HepG2 (cell line): ENCODE results near the gene TCF20. TPM values are rescaled to one million over a fixed set of nuclear protein-coding genes. Genes with fewer than 3 reads are reported as not detected.

ENCODE experiments used
- ADNP ChIP-seq: sonication (generic); formaldehyde crosslinking; IDR thresholded peaks from 2 replicates; pipeline ENCODE4 v1.4.0; 2020; ENCODE audit warnings: missing genetic modification reagents
- AHR ChIP-seq: IDR thresholded peaks from 2 replicates; pipeline ENCODE4 v1.6.1; 2018; ENCODE audit warnings: missing genetic modification reagents, missing compliant biosample characterization
- ARNT2 ChIP-seq: sonication (generic); formaldehyde crosslinking; IDR thresholded peaks from 2 replicates; pipeline ENCODE4 v1.8.0; 2022; ENCODE audit warnings: mild to moderate bottlenecking, low read depth, missing genetic modification reagents, moderate library complexity
- BCL6 ChIP-seq: IDR thresholded peaks from 2 replicates; pipeline ENCODE4 v1.6.1; 2016; ENCODE audit warnings: missing genetic modification reagents, missing compliant biosample characterization
- CBX2 ChIP-seq, 2 experiments: fragments of 200-600 bp in 1 of 2; sonication (generic); formaldehyde crosslinking in 1 of 2; IDR thresholded peaks; 2 replicates each; pipeline versions ENCODE4 v1.7.0 to v1.8.1; 2018 to 2022; ENCODE audit warnings: low read depth in 2 of 2, low read length in 1 of 2, mild to moderate bottlenecking in 1 of 2, missing genetic modification reagents in 1 of 2
- ELF3 ChIP-seq: IDR thresholded peaks from 2 replicates; pipeline ENCODE4 v1.6.1; 2016; ENCODE audit warnings: missing genetic modification reagents, missing compliant biosample characterization
- ERF ChIP-seq: IDR thresholded peaks from 2 replicates; pipeline ENCODE4 v1.6.1; 2018; ENCODE audit warnings: missing biosample characterization, missing genetic modification reagents
- ETV5 ChIP-seq: IDR thresholded peaks from 2 replicates; pipeline ENCODE4 v1.6.1; 2018; ENCODE audit warnings: missing biosample characterization, missing genetic modification reagents, inconsistent platforms, borderline replicate concordance
- FOXK2 ChIP-seq: fragments of 450-650 bp; IDR thresholded peaks from 2 replicates; pipeline ENCODE4 v1.6.1; 2016
- JARID2 ChIP-seq: sonication (generic); formaldehyde crosslinking; IDR thresholded peaks from 2 replicates; pipeline ENCODE4 v1.8.1; 2023; ENCODE audit warnings: missing genetic modification reagents, inconsistent platforms; ENCODE audit not compliant: insufficient replicate concordance
- KDM3A ChIP-seq: IDR thresholded peaks from 2 replicates; pipeline ENCODE4 v1.6.1; 2018; ENCODE audit warnings: low read depth, missing compliant biosample characterization
- LCORL ChIP-seq, 2 experiments: fragments of 450-650 bp in 1 of 2; sonication (generic) in 1 of 2; formaldehyde crosslinking in 1 of 2; IDR thresholded peaks; 2 replicates each; pipeline versions ENCODE4 v1.5.0 to v1.6.1; 2017 to 2020; ENCODE audit warnings: antibody characterized with exemption in 1 of 2, missing genetic modification reagents in 1 of 2
- MED8 ChIP-seq: sonication (generic); formaldehyde crosslinking; IDR thresholded peaks from 2 replicates; pipeline ENCODE4 v1.8.1; 2023; ENCODE audit warnings: mild to moderate bottlenecking, missing genetic modification reagents; ENCODE audit not compliant: insufficient replicate concordance
- NCOA2 ChIP-seq: sonication (generic); formaldehyde crosslinking; IDR thresholded peaks from 2 replicates; pipeline ENCODE4 v1.8.0; 2022; ENCODE audit warnings: inconsistent platforms
- NKX3-1 ChIP-seq: sonication (generic); formaldehyde crosslinking; IDR thresholded peaks from 2 replicates; pipeline ENCODE4 v1.5.0; 2020; ENCODE audit warnings: missing genetic modification reagents
- NR2F2 ChIP-seq: IDR thresholded peaks from 2 replicates; pipeline ENCODE4 v1.6.1; 2012; ENCODE audit warnings: low read depth, inconsistent platforms, borderline replicate concordance
- NR2F6 ChIP-seq, 2 experiments: IDR thresholded peaks; 2 replicates each; pipeline ENCODE4 v1.6.1; 2016; ENCODE audit warnings: antibody characterized with exemption in 1 of 2, mild to moderate bottlenecking in 1 of 2
- PTBP1 ChIP-seq: fragments of 200-400 bp; formaldehyde crosslinking; IDR thresholded peaks from 2 replicates; pipeline ENCODE4 v1.6.1; 2018; ENCODE audit warnings: low read length, low read depth; ENCODE audit not compliant: poor library complexity, severe bottlenecking
- RAD21 ChIP-seq: fragments of 450-650 bp; formaldehyde crosslinking; IDR thresholded peaks from 2 replicates; pipeline ENCODE4 v1.5.0; 2020; ENCODE audit warnings: mild to moderate bottlenecking
- RFX5 ChIP-seq: IDR thresholded peaks from 2 replicates; pipeline ENCODE4 v1.6.1; 2011; ENCODE audit warnings: low read depth, low read length, improper control_type of control experiment
- SIX1 ChIP-seq: sonication (generic); formaldehyde crosslinking; IDR thresholded peaks from 2 replicates; pipeline ENCODE4 v1.4.0; 2020; ENCODE audit warnings: missing genetic modification reagents, borderline replicate concordance
- TOPORS ChIP-seq: sonication (generic); formaldehyde crosslinking; IDR thresholded peaks from 2 replicates; pipeline ENCODE4 v1.8.0; 2023; ENCODE audit warnings: mild to moderate bottlenecking, missing genetic modification reagents
- ZFP36L1 ChIP-seq: sonication (generic); formaldehyde crosslinking; IDR thresholded peaks from 2 replicates; pipeline ENCODE4 v1.8.0; 2022; ENCODE audit warnings: mild to moderate bottlenecking, missing genetic modification reagents, moderate library complexity
- ZNF441 ChIP-seq: sonication (generic); formaldehyde crosslinking; IDR thresholded peaks from 2 replicates; pipeline ENCODE4 v1.7.0; 2021; ENCODE audit warnings: missing genetic modification reagents, borderline replicate concordance
- polyA plus RNA-seq, 8 experiments: library from polyadenylated mRNA; depleted of rRNA in 3 of 8; stranded (reverse) in 7 of 8; unstranded in 1 of 8; fragments of >200 nt; fragmentation: Illumina TruSeq in 4 of 8; extraction: Trizol in 4 of 8; gene quantifications; 2 replicates each; pipeline versions ENCODE4 v1.2.1 to v1.2.3, GENCODE V29; 2011 to 2016; ENCODE audit warnings: low read depth in 4 of 8, missing spikeins in 1 of 8, mixed read lengths in 1 of 8; ENCODE audit not compliant: insufficient read depth in 1 of 8
- total RNA-seq, 5 experiments: library from RNA; depleted of rRNA; stranded (reverse); fragments of >200 nt; fragmentation: Illumina TruSeq; extraction: Trizol; gene quantifications; 2 replicates each; pipeline ENCODE4 v1.2.3, GENCODE V29; 2016; ENCODE audit warnings: low read depth in 1 of 5
- TF ChIP-seq, protein P1 (sequence below): sonication (generic); formaldehyde crosslinking; IDR thresholded peaks from 2 replicates; pipeline ENCODE4 v1.8.0; 2022; ENCODE audit warnings: missing genetic modification reagents, low read depth, mild to moderate bottlenecking, borderline replicate concordance
- TF ChIP-seq, protein P2 (sequence below): sonication (generic); IDR thresholded peaks from 2 replicates; pipeline ENCODE4 v1.6.1; 2016; ENCODE audit warnings: low read depth, borderline replicate concordance
- TF ChIP-seq, protein P3 (sequence below): sonication (generic); formaldehyde crosslinking; IDR thresholded peaks from 2 replicates; pipeline ENCODE4 v1.5.1; 2020; ENCODE audit warnings: missing genetic modification reagents, mild to moderate bottlenecking, borderline replicate concordance

The TCF20 gene
- total and polyA plus RNA-seq, 2 of the 13 experiments (the other 11 are each of a cell fraction or from before 2014, with no cell fraction given), result 12.8 to 23.7 TPM

DNA sequence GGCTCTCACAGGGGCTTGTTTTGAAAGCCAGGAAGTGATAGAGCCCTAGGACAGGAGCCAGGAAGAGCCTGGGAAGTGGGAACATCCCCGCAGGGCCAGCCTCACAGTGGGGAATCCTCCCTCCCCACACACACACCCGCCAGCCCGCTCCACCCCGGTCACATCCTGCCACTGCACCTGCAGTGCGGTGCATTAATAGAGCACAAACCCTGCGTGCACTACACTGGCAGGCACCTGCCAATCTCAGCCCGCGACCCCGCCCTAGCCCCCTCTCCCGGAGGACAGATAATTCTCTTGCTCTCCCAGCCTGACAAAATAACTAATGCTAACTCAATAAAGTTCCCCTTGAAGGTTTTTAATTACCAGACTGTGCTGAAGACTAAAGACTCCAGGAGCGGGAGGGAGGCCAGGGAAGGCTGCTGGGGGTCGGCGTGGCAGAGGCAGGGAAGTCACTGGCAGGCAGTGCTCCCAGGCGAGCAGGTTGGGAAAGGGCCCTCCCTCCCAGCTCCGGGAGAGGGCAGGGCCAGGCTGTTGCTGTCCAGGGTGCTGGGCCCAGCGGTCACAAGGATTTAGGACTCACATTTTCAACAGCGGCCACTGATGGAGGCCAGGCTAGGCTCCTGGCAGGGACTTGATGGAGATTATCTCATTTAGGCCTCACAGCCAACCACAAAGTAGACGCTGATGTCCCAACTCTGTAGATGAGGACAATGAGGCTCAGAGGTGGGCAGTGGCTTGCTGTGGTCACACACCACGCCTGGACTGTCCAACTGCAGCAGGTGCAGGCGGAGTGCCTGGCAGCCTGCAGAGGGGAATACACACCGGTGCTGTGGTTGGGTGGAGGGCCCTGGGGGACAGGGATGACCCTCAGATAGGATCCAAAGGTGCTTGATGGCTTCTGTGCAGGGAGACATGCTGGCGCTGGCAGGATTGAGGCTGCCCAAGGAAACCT, 23.9 kb upstream of the TCF20 start (continued):
- no peak for TF ChIP-seq CBX2 (IDR thresholded peaks at IDR 0.05; ENCODE audit: low read depth, low read length)
- TF ChIP-seq CBX2 (CRISPR knock-in tag; IDR thresholded peaks at IDR 0.05; ENCODE audit: low read depth), result no peak
- no peak for TF ChIP-seq BCL6 (CRISPR knock-in tag)
- no peak for TF ChIP-seq NR2F6 (IDR thresholded peaks at IDR 0.05)
- peak; percentile 35; the same call in 1 of the 2 replicates for TF ChIP-seq NR2F6 (CRISPR knock-in tag; IDR thresholded peaks at IDR 0.05)
- TF ChIP-seq MED8 (CRISPR knock-in tag), result no peak
- no peak for TF ChIP-seq ETV5
- no peak for TF ChIP-seq RFX5
- TF ChIP-seq NCOA2 (CRISPR knock-in tag), result peak; percentile 60
- no peak for TF ChIP-seq PTBP1
- TF ChIP-seq SIX1 (CRISPR knock-in tag), result no peak
- no peak for TF ChIP-seq NR2F2
- no peak for TF ChIP-seq JARID2 (CRISPR knock-in tag)
- TF ChIP-seq, protein P1, sequence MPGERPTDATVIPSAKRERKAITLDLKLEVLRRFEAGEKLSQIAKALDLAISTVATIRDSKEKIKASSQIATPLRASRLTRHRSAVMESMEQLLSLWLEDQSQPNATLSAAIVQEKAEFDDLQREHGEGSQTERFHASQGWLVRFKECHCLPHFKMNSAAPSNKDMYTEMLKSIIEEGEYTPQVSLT (CRISPR knock-in tag), result no peak
- TF ChIP-seq, protein P2, sequence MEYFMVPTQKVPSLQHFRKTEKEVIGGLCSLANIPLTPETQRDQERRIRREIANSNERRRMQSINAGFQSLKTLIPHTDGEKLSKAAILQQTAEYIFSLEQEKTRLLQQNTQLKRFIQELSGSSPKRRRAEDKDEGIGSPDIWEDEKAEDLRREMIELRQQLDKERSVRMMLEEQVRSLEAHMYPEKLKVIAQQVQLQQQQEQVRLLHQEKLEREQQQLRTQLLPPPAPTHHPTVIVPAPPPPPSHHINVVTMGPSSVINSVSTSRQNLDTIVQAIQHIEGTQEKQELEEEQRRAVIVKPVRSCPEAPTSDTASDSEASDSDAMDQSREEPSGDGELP, result no peak
- peak; percentile 53; the same call in 1 of the 2 replicates for TF ChIP-seq ARNT2 (CRISPR knock-in tag)
- no peak for TF ChIP-seq LCORL (IDR thresholded peaks at IDR 0.05)
- TF ChIP-seq LCORL (CRISPR knock-in tag; IDR thresholded peaks at IDR 0.05), result peak; percentile 57; the same call in 1 of the 2 replicates
- TF ChIP-seq, protein P3, sequence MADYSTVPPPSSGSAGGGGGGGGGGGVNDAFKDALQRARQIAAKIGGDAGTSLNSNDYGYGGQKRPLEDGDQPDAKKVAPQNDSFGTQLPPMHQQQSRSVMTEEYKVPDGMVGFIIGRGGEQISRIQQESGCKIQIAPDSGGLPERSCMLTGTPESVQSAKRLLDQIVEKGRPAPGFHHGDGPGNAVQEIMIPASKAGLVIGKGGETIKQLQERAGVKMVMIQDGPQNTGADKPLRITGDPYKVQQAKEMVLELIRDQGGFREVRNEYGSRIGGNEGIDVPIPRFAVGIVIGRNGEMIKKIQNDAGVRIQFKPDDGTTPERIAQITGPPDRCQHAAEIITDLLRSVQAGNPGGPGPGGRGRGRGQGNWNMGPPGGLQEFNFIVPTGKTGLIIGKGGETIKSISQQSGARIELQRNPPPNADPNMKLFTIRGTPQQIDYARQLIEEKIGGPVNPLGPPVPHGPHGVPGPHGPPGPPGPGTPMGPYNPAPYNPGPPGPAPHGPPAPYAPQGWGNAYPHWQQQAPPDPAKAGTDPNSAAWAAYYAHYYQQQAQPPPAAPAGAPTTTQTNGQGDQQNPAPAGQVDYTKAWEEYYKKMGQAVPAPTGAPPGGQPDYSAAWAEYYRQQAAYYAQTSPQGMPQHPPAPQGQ (CRISPR knock-in tag), result no peak
- peak; percentile 15; the same call in 1 of the 2 replicates for TF ChIP-seq RAD21 (CRISPR knock-in tag)
- peak; percentile 67 for TF ChIP-seq ELF3
- TF ChIP-seq NKX3-1 (CRISPR knock-in tag), result peak; percentile 77; the same call in 1 of the 2 replicates
- TF ChIP-seq ZNF441 (CRISPR knock-in tag), result peak; percentile 72; the same call in 1 of the 2 replicates
- no peak for TF ChIP-seq ADNP (CRISPR knock-in tag)
- TF ChIP-seq FOXK2, result no peak
- TF ChIP-seq AHR (CRISPR knock-in tag), result peak; percentile 86; the same call in 1 of the 2 replicates
- no peak for TF ChIP-seq ZFP36L1
- peak; percentile 47; the same call in 1 of the 2 replicates for TF ChIP-seq KDM3A (CRISPR knock-in tag)
- no peak; the same call in 1 of the 2 replicates for TF ChIP-seq TOPORS (CRISPR knock-in tag)
- TF ChIP-seq ERF (CRISPR knock-in tag), result peak; percentile 64; the same call in 1 of the 2 replicates
